Lower lobe of right lung (tissue), 2 donors: ENCODE results near the gene GRID1. TPM values are rescaled to one million over a fixed set of nuclear protein-coding genes. Genes with fewer than 3 reads are reported as not detected.

Source experiments
- ATAC-seq, 2 donors: fragments of 200-7000 bp; cut with Tn5 transposase; one replicate each; pipeline ENCODE4 v1.9.1; 2020 to 2022; ENCODE audit warnings: mild to moderate bottlenecking in 2 of 2, moderate library complexity in 2 of 2
- DNase-seq: peaks from one replicate; pipeline ENCODE4 v3.0.0-alpha.2; 2020
- H3K27ac ChIP-seq: fragments of 200-600 bp; one replicate; pipeline ENCODE4 v1.8.0; 2022
- H3K27me3 ChIP-seq: fragments of 200-600 bp; one replicate; pipeline ENCODE4 v1.8.0; 2022; ENCODE audit warnings: low read depth
- H3K36me3 ChIP-seq: fragments of 200-600 bp; one replicate; pipeline ENCODE4 v1.8.0; 2022; ENCODE audit warnings: mild to moderate bottlenecking
- H3K4me1 ChIP-seq: fragments of 200-600 bp; one replicate; pipeline ENCODE4 v1.8.0; 2022
- H3K4me3 ChIP-seq: fragments of 200-600 bp; one replicate; pipeline ENCODE4 v1.8.0; 2022; ENCODE audit warnings: mild to moderate bottlenecking
- H3K9me3 ChIP-seq: fragments of 200-600 bp; one replicate; pipeline ENCODE4 v1.8.0; 2022
- intact Hi-C: fragments of 100-400 bp; cut with DNase I; formaldehyde crosslinking; loops from one replicate; pipeline ENCODE4 v1.11.0; 2022
- total RNA-seq: library from RNA; stranded (reverse); fragmentation: NEBNext Ultra II Directional; extraction: Animal tissue kit (Norgen Biotek cat#: 25700); gene quantifications from one replicate; pipeline ENCODE4 v1.2.1, GENCODE V29; 2021
- TF ChIP-seq, protein P1 (sequence below): fragments of 200-600 bp; IDR thresholded peaks from one replicate; pipeline ENCODE4 v1.8.0; 2022; ENCODE audit warnings: antibody characterized with exemption, mild to moderate bottlenecking
- donor health status: DM: no; HTN: yes; CAD: no; lungs with severe emphysema.

GRID1 gene
- total RNA-seq, 1 donor from 2014 or later: 2.5 TPM

- Histone ChIP-seq H3K27ac (no peak overlapping the region), H3K9me3 (no peaks in the 10 kb centered on the region), H3K4me3 (no peak overlapping the region), H3K27me3 (no peaks in the 10 kb centered on the region), H3K36me3 (no peaks in the 10 kb centered on the region), H3K4me1 (no peaks in the 10 kb centered on the region)
- intact Hi-C loops: no loop called here
- TF ChIP-seq, protein P1, sequence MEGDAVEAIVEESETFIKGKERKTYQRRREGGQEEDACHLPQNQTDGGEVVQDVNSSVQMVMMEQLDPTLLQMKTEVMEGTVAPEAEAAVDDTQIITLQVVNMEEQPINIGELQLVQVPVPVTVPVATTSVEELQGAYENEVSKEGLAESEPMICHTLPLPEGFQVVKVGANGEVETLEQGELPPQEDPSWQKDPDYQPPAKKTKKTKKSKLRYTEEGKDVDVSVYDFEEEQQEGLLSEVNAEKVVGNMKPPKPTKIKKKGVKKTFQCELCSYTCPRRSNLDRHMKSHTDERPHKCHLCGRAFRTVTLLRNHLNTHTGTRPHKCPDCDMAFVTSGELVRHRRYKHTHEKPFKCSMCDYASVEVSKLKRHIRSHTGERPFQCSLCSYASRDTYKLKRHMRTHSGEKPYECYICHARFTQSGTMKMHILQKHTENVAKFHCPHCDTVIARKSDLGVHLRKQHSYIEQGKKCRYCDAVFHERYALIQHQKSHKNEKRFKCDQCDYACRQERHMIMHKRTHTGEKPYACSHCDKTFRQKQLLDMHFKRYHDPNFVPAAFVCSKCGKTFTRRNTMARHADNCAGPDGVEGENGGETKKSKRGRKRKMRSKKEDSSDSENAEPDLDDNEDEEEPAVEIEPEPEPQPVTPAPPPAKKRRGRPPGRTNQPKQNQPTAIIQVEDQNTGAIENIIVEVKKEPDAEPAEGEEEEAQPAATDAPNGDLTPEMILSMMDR: no peak
- DNase-seq: no peak
- no peak for ATAC-seq
Observed at GRCh38 chr10:86316274-86316835, 50.2 kb downstream of the GRID1 start.

GRCh38 chr10:86315549-86315942, 51.0 kb downstream of the GRID1 start:
- no peak overlapping the region for H3K4me3 ChIP-seq
- no peaks in the 10 kb centered on the region for H3K36me3 ChIP-seq
- no peak overlapping the region for H3K27ac ChIP-seq
- H3K9me3 ChIP-seq: no peaks in the 10 kb centered on the region
- no peaks in the 10 kb centered on the region for H3K27me3 ChIP-seq
- DNase-seq: no peak
- no peaks in the 10 kb centered on the region for H3K4me1 ChIP-seq
- ATAC-seq: no peak
- TF ChIP-seq, protein P1: no peak
- intact Hi-C loops: no loop called here

DNA sequence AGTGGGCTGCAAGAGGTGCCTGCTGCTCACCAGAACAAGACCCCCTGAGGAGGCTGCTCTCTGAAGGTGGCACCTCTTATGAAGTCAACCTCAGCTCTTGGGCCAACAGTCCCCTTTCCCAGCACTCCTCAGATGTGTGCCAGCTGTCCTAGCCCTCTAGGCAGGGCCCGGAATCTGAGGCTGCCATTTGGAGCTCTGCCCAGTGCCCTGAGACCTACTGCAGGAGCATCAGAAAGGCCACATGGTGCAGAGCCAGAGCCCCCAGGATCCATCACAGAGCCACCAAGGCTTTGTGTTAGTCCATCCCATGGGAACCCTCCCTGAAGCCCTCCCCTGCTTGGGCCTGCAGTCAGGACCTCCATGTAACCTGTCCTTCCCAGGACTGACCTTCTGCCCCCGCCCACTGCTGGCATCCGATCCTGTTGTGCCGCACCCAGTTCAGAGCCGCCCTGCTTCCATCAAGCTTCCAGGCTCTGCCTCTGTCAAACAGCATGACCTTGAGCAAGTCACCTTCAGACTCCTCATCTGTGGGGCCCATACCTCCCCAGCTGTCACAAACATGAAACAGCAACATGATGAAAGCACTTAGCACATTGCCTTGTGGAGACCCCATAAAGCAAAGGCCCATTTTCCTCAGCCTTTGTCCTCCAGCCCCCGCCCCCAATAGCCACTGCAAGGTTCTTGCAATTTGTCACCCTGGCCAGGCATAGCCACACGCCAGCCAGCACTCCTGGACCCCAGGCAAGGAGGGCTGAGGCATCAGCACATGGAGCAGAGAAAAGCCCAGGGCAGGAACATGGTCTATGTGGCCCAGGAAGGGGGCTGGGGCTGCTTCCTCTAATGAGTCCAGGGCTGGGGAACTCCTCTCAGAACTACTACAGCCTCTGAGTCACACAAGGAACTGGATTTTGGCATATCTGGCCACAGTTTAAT, 51.7 kb downstream of the GRID1 start:
- no peak for DNase-seq
- ATAC-seq: no peak
- H3K27me3 ChIP-seq: no peaks in the 10 kb centered on the region
- H3K36me3 ChIP-seq: no peaks in the 10 kb centered on the region
- intact Hi-C loops: no loop called here
- no peaks in the 10 kb centered on the region for H3K4me1 ChIP-seq
- no peak overlapping the region for H3K4me3 ChIP-seq
- TF ChIP-seq, protein P1: no peak
- H3K9me3 ChIP-seq: no peaks in the 10 kb centered on the region
- H3K27ac ChIP-seq: no peak overlapping the region

DNA sequence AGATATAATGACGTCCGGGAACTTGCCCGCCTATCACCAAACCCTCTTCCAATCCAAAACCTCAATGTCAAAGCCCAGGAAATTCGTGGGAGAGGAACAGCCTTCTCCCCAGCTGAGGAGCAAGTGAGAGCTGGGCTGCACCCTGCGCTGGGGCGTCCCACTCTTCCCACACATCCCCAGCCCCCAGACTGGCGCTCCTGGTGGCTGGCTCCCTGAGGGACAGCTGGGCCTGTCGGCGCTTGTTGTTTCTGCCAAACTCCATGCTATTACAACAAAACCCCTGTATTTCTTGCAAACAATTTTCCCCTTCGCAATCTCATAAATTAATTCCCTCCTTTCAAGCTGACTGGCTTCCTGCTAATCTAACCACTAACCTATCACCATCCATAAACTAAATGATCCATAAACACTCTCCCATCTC, 53.0 kb downstream of the GRID1 start:
- no peak for DNase-seq
- TF ChIP-seq, protein P1: no peak
- Histone ChIP-seq H3K9me3 (no peaks in the 10 kb centered on the region), H3K4me3 (no peak overlapping the region), H3K4me1 (no peaks in the 10 kb centered on the region), H3K27me3 (no peaks in the 10 kb centered on the region), H3K27ac (no peak overlapping the region), H3K36me3 (no peaks in the 10 kb centered on the region)
- ATAC-seq: no peak
- intact Hi-C loops: no loop called here

GRCh38 chr10:86312701-86313270, 53.8 kb downstream of the GRID1 start:
- no peak overlapping the region for H3K27ac ChIP-seq
- intact Hi-C loops: no loop called here
- H3K27me3 ChIP-seq: no peaks in the 10 kb centered on the region
- ATAC-seq (no peak), DNase-seq (no peak)
- no peaks in the 10 kb centered on the region for H3K9me3 ChIP-seq
- TF ChIP-seq, protein P1: no peak
- no peak overlapping the region for H3K4me3 ChIP-seq
- no peaks in the 10 kb centered on the region for H3K4me1 ChIP-seq
- H3K36me3 ChIP-seq: no peaks in the 10 kb centered on the region
